ENCODE results near the gene TLX1.

DNA sequence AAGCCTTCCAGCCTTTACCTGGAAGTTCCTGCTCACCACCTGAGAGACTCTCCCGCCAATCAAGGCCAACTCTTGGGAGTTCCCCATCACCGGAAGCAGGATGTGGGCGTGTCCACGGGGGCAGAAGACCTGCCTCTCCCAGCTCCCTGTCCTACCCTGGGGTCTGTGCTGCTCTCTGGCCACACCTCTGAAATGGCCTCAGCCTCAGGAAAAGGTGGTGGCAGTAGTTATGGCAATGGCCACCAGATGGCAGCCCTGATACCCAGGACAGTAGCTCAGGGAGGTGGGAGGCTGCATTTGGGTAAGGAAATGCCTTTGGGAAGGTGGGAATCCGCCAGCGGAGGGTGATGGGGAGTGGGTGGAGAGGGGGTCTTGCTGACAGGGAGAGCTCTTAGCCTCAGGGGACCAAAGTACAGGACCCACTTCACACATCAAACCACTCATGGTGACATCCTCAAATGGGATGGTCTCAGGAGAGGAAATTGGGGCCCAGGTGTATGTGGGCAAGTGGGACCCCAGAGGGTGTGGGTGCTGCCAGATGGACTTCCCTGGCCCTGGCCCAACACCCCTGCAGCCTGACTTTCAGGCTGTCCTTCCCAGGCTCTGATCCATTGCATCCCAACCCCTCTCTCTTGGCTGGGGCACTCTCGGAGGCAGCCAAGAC, 35.4 kb upstream of the TLX1 start:
- TF ChIP-seq, protein P1, sequence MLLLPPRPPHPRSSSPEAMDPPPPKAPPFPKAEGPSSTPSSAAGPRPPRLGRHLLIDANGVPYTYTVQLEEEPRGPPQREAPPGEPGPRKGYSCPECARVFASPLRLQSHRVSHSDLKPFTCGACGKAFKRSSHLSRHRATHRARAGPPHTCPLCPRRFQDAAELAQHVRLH (tag by site-specific recombination; IDR thresholded peaks at IDR 0.05) = no peak
- no peak for TF ChIP-seq SALL2 (tag by site-specific recombination; IDR thresholded peaks at IDR 0.05; ENCODE audit: borderline replicate concordance)
